NB4 (cell line): Measurements from ENCODE around the gene PACS1.

Source experiments
- MYC ChIP-seq: IDR thresholded peaks from 2 replicates; pipeline ENCODE4 v1.6.1; 2011; ENCODE audit warnings: low read depth, low read length
- POLR2A ChIP-seq: IDR thresholded peaks from 2 replicates; pipeline ENCODE4 v1.6.1; 2011; ENCODE audit warnings: mild to moderate bottlenecking; ENCODE audit not compliant: insufficient read length; ENCODE audit errors: extremely low read depth
- TF ChIP-seq, protein P1 (sequence below): IDR thresholded peaks from 2 replicates; pipeline ENCODE4 v1.6.1; 2011; ENCODE audit warnings: low read depth, low read length
- TF ChIP-seq, protein P2 (sequence below): IDR thresholded peaks from one replicate; pipeline ENCODE4 v1.5.1; 2012; ENCODE audit warnings: low read depth, low read length

- TF ChIP-seq, protein P1, sequence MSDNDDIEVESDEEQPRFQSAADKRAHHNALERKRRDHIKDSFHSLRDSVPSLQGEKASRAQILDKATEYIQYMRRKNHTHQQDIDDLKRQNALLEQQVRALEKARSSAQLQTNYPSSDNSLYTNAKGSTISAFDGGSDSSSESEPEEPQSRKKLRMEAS, result no peak
- TF ChIP-seq, protein P2, sequence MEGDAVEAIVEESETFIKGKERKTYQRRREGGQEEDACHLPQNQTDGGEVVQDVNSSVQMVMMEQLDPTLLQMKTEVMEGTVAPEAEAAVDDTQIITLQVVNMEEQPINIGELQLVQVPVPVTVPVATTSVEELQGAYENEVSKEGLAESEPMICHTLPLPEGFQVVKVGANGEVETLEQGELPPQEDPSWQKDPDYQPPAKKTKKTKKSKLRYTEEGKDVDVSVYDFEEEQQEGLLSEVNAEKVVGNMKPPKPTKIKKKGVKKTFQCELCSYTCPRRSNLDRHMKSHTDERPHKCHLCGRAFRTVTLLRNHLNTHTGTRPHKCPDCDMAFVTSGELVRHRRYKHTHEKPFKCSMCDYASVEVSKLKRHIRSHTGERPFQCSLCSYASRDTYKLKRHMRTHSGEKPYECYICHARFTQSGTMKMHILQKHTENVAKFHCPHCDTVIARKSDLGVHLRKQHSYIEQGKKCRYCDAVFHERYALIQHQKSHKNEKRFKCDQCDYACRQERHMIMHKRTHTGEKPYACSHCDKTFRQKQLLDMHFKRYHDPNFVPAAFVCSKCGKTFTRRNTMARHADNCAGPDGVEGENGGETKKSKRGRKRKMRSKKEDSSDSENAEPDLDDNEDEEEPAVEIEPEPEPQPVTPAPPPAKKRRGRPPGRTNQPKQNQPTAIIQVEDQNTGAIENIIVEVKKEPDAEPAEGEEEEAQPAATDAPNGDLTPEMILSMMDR, result no peak
- TF ChIP-seq POLR2A, result no peak
- no peak for TF ChIP-seq MYC
Measured at GRCh38 chr11:66235141-66235540, 165.1 kb downstream of the PACS1 start.
